Urinary bladder (tissue), 4 donors: ENCODE data around the gene OSBPL6. TPM values are rescaled to one million over a fixed set of nuclear protein-coding genes. Genes with fewer than 3 reads are reported as not detected.

Source experiments
- DNase-seq: peaks from one replicate; pipeline ENCODE4 v3.0.0-alpha.2; 2015; ENCODE audit errors: extremely low spot score
- H3K27ac ChIP-seq: one replicate; pipeline ENCODE4 v1.5.1; 2013; ENCODE audit warnings: low read depth, mild to moderate bottlenecking, moderate library complexity
- H3K36me3 ChIP-seq: one replicate; pipeline ENCODE4 v1.6.1; 2013; ENCODE audit warnings: mild to moderate bottlenecking, moderate library complexity; ENCODE audit not compliant: insufficient read depth
- H3K4me1 ChIP-seq: one replicate; pipeline ENCODE4 v1.6.1; 2013; ENCODE audit warnings: mild to moderate bottlenecking, moderate library complexity; ENCODE audit not compliant: insufficient read depth
- H3K4me3 ChIP-seq: one replicate; pipeline ENCODE4 v1.5.1; 2013; ENCODE audit warnings: low read depth, low read length
- WGBS: extraction: QIAGEN DNeasy Blood & Tissue Kit; methylation state at CpG from one replicate; pipeline ENCODE4 v1.1.7; 2013; 5-methylcytosine and 5-hydroxymethylcytosine counted together
- polyA plus RNA-seq: library from polyadenylated mRNA; stranded (reverse); fragments of 200-250 nt; gene quantifications from one replicate; pipeline ENCODE4 v1.2.3, GENCODE V29; 2013
- total RNA-seq: library from RNA; depleted of rRNA; stranded (reverse); fragments of >200 nt; gene quantifications from one replicate; pipeline ENCODE4 v1.2.3, GENCODE V29; 2014
- donor health status: healthy with polysubstance abuse.
- donor health status: healthy.

The OSBPL6 gene
- total and polyA plus RNA-seq, 2 donors = 1.4 to 1.9 TPM

- H3K4me1 ChIP-seq = no peaks in the 10 kb centered on the region
- no peak for DNase-seq
- no peaks in the 10 kb centered on the region for H3K36me3 ChIP-seq
- no peak overlapping the region for H3K27ac ChIP-seq
- no peak overlapping the region for H3K4me3 ChIP-seq
- WGBS = 86% methylated on average over 4 of the region's 4 CpGs
Measured at GRCh38 chr2:178361588-178361987, 167.3 kb downstream of the OSBPL6 start.

GRCh38 chr2:178363252-178363651 is 168.9 kb downstream of the OSBPL6 start:
- no peaks in the 10 kb centered on the region for H3K4me1 ChIP-seq
- H3K4me3 ChIP-seq = no peak overlapping the region
- H3K27ac ChIP-seq = no peak overlapping the region
- WGBS = 89% methylated on average over 7 of the region's 7 CpGs
- H3K36me3 ChIP-seq = no peaks in the 10 kb centered on the region
- no peak for DNase-seq

GRCh38 chr2:178365116-178365515 is 170.8 kb downstream of the OSBPL6 start:
- Histone ChIP-seq H3K4me3 (no peak overlapping the region), H3K4me1 (no peaks in the 10 kb centered on the region), H3K36me3 (no peaks in the 10 kb centered on the region), H3K27ac (no peak overlapping the region)
- 69% methylated on average over 2 of the region's 2 CpGs for WGBS
- DNase-seq = no peak

GRCh38 chr2:178366412-178366811 is 172.1 kb downstream of the OSBPL6 start:
- Histone ChIP-seq H3K4me3 (no peak overlapping the region), H3K4me1 (no peaks in the 10 kb centered on the region), H3K27ac (no peak overlapping the region), H3K36me3 (no peaks in the 10 kb centered on the region)
- DNase-seq = no peak
- WGBS = 90% methylated on average over 4 of the region's 4 CpGs

- no peak for DNase-seq
Measured at GRCh38 chr2:178367344-178367743, 173.0 kb downstream of the OSBPL6 start.

GRCh38 chr2:178374865-178375264 is 180.6 kb downstream of the OSBPL6 start:
- no peak overlapping the region for H3K4me3 ChIP-seq
- DNase-seq = no peak
- H3K27ac ChIP-seq = no peak overlapping the region
- WGBS = 68% methylated on average over 1 of the region's 1 CpG
- no peaks in the 10 kb centered on the region for H3K4me1 ChIP-seq
- H3K36me3 ChIP-seq = no peaks in the 10 kb centered on the region

More at GRCh38 chr2:178367344-178367743, 173.0 kb downstream of the OSBPL6 start:
- H3K4me3 ChIP-seq = no peak overlapping the region
- 80% methylated on average over 1 of the region's 1 CpG for WGBS
- no peaks in the 10 kb centered on the region for H3K4me1 ChIP-seq
- no peak overlapping the region for H3K27ac ChIP-seq
- no peaks in the 10 kb centered on the region for H3K36me3 ChIP-seq

GRCh38 chr2:178377046-178377445 is 182.7 kb downstream of the OSBPL6 start:
- no peak for DNase-seq
- Histone ChIP-seq H3K27ac (no peak overlapping the region), H3K4me3 (no peak overlapping the region), H3K36me3 (no peaks in the 10 kb centered on the region), H3K4me1 (no peaks in the 10 kb centered on the region)
- WGBS = 93% methylated on average over 3 of the region's 3 CpGs

GRCh38 chr2:178379162-178380004 is 185.1 kb downstream of the OSBPL6 start:
- DNase-seq = no peak
- no peaks in the 10 kb centered on the region for H3K4me1 ChIP-seq
- 80% methylated on average over 4 of the region's 4 CpGs for WGBS

GRCh38 chr2:178380763-178381162 is 186.5 kb downstream of the OSBPL6 start:
- no peak overlapping the region for H3K4me3 ChIP-seq
- no peak for DNase-seq
- H3K27ac ChIP-seq = no peak overlapping the region
- no peaks in the 10 kb centered on the region for H3K36me3 ChIP-seq
- 91% methylated on average over 1 of the region's 1 CpG for WGBS
- H3K4me1 ChIP-seq = no peaks in the 10 kb centered on the region

More at GRCh38 chr2:178379162-178380004, 185.1 kb downstream of the OSBPL6 start:
- Histone ChIP-seq H3K4me3 (no peak overlapping the region), H3K27ac (no peak overlapping the region), H3K36me3 (no peaks in the 10 kb centered on the region)

- 88% methylated on average over 5 of the region's 5 CpGs for WGBS
- no peak for DNase-seq
- H3K4me3 ChIP-seq = no peak overlapping the region
- H3K4me1 ChIP-seq = no peaks in the 10 kb centered on the region
- H3K36me3 ChIP-seq = no peaks in the 10 kb centered on the region
- H3K27ac ChIP-seq = no peak overlapping the region
Measured at GRCh38 chr2:178383718-178384117, 189.4 kb downstream of the OSBPL6 start.

GRCh38 chr2:178385595-178386148 is 191.4 kb downstream of the OSBPL6 start:
- no peak overlapping the region for H3K4me3 ChIP-seq
- 71% methylated on average over 4 of the region's 4 CpGs for WGBS

GRCh38 chr2:178386986-178387597 is 192.8 kb downstream of the OSBPL6 start:
- Histone ChIP-seq H3K4me3 (no peak overlapping the region), H3K27ac (no peak overlapping the region), H3K36me3 (no peaks in the 10 kb centered on the region), H3K4me1 (no peaks in the 10 kb centered on the region)
- DNase-seq = no peak
- whole genome bisulfite sequencing = 72% methylated on average over 1 of the region's 1 CpG

More at GRCh38 chr2:178385595-178386148, 191.4 kb downstream of the OSBPL6 start:
- Histone ChIP-seq H3K4me1 (no peaks in the 10 kb centered on the region), H3K36me3 (no peaks in the 10 kb centered on the region), H3K27ac (no peak overlapping the region)
- no peak for DNase-seq

GRCh38 chr2:178388287-178388686 is 194.0 kb downstream of the OSBPL6 start:
- WGBS = 84% methylated on average over 7 of the region's 7 CpGs
- no peak for DNase-seq
- Histone ChIP-seq H3K36me3 (no peaks in the 10 kb centered on the region), H3K4me3 (no peak overlapping the region), H3K27ac (no peak overlapping the region), H3K4me1 (no peaks in the 10 kb centered on the region)

- no peaks in the 10 kb centered on the region for H3K36me3 ChIP-seq
- H3K4me3 ChIP-seq = no peak overlapping the region
- 86% methylated on average over 4 of the region's 4 CpGs for WGBS
- no peaks in the 10 kb centered on the region for H3K4me1 ChIP-seq
- H3K27ac ChIP-seq = no peak overlapping the region
- no peak for DNase-seq
Measured at GRCh38 chr2:178391701-178392100, 197.4 kb downstream of the OSBPL6 start.
